HepG2 (cell line): ENCODE measurements around the gene EYA3.

Experiments used
- EP300 ChIP-seq, 3 experiments: sonication (generic) in 1 of 3; formaldehyde crosslinking in 1 of 3; IDR thresholded peaks; 2 replicates each; pipeline versions ENCODE4 v1.5.1 to v1.6.1; 2011 to 2020; ENCODE audit warnings: low read depth in 2 of 3, low read length in 2 of 3, borderline replicate concordance in 1 of 3, improper control_type of control experiment in 1 of 3, mild to moderate bottlenecking in 1 of 3, missing genetic modification reagents in 1 of 3, moderate library complexity in 1 of 3
- EZH2 ChIP-seq: conservative IDR thresholded peaks from 2 replicates; pipeline ENCODE4 v1.6.1; 2012; ENCODE audit warnings: mild to moderate bottlenecking, low read depth, low read length, moderate library complexity
- POLR2AphosphoS5 ChIP-seq: IDR thresholded peaks from 2 replicates; pipeline ENCODE4 v1.6.1; 2012; ENCODE audit warnings: low read depth, low read length
- ZNF24 ChIP-seq: fragments of 450-650 bp; IDR thresholded peaks from 2 replicates; pipeline ENCODE4 v1.6.1; 2017; ENCODE audit warnings: antibody characterized with exemption, mild to moderate bottlenecking

DNA sequence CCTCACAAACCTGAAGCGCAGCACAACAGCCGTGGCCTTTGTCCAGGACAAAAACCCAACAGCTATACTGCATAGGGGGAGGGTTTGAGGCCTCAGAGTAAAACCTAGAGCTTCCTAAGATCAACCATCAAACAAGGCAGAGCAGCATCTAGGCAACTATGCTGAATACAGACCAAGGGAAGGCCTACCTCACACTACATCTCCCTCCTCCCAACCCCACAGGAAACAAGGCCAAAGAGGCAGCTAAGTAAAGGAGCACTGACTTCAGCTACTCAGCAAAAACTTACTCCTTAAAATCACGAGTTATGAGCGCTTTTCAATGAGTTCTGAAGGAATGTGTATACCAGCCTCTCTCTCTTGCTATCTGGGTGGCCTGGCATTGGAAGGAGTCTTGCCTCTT lies 116.3 kb downstream of the EYA3 start:
- TF ChIP-seq ZNF24 (no peak), EZH2 (no peak), EP300 (IDR thresholded peaks at IDR 0.05; ENCODE audit: low read depth in 2 of 2, low read length in 2 of 2) (no peak), EP300 (CRISPR knock-in tag; IDR thresholded peaks at IDR 0.05; ENCODE audit: borderline replicate concordance) (no peak), POLR2AphosphoS5 (no peak)
